HCT116 (cell line): Measurements from ENCODE around the gene ENTPD6. TPM values are rescaled to one million over a fixed set of nuclear protein-coding genes. Genes with fewer than 3 reads are reported as not detected.

Experiments used
- ATAC-seq: fragments of 200-7000 bp; cut with Tn5 transposase; 2 replicates; pipeline ENCODE4 v1.9.1; 2020; ENCODE audit warnings: mild to moderate bottlenecking, moderate library complexity
- BruUV-seq: library from RNA; stranded (reverse); fragments of 400-500 nt; replicated peaks from 2 replicates; lab custom pipeline; 2021; lab: Mats Ljungman, UMichigan
- CTCF ChIA-PET: fragments of 300-600 bp; sonication (Branson Sonifier 250); formaldehyde crosslinking; loops from one replicate; lab custom pipeline; 2021; ENCODE audit warnings: antibody characterized with exemption; lab: Charles Lee
- POLR2A ChIA-PET: fragments of 300-600, 350-600 bp; sonication (Branson Sonifier 250); formaldehyde crosslinking; loops from one replicate; lab custom pipeline; 2021; ENCODE audit warnings: antibody characterized with exemption; lab: Charles Lee
- RAD21 ChIA-PET, 2 experiments: fragments of 300-600 bp; sonication (Branson Sonifier 250); formaldehyde crosslinking; loops; one replicate each; lab custom pipeline; 2023; ENCODE audit warnings: low total read pairs in 2 of 2; ENCODE audit not compliant: uncharacterized antibody in 2 of 2, unreplicated experiment in 2 of 2, low non-redundant PET in 1 of 2; lab: Charles Lee
- DNase-seq: peaks from one replicate; pipeline ENCODE4 v3.0.0-alpha.2; 2010; ENCODE audit warnings: low read depth, low spot score
- H2AFZ ChIP-seq: fragments of 200-600 bp; shearing (Covaris generic), sonication (generic); 2 replicates; pipeline ENCODE4 v1.6.1; 2017; ENCODE audit warnings: low read depth, mixed run types, mixed read lengths, antibody characterized with exemption, low read length; ENCODE audit not compliant: poor library complexity, severe bottlenecking
- H3K27ac ChIP-seq: 2 replicates; pipeline ENCODE4 v1.5.1; 2012; ENCODE audit warnings: low read depth, low read length
- H3K27me3 ChIP-seq: fragments of 200-600 bp; sonication (generic); 2 replicates; pipeline ENCODE4 v1.6.1; 2016; ENCODE audit warnings: mixed run types, low read length, mixed read lengths; ENCODE audit not compliant: insufficient read depth
- H3K36me3 ChIP-seq, 2 experiments: fragments of 200-500 bp in 1 of 2; fragments of 200-600 bp in 1 of 2; sonication (Bioruptor generic) in 1 of 2; sonication (generic) in 1 of 2; 2 replicates each; pipeline versions ENCODE4 v1.5.1 to v1.6.1; 2014 to 2016; ENCODE audit warnings: low read length in 2 of 2, inconsistent platforms in 1 of 2, mixed read lengths in 1 of 2, mixed run types in 1 of 2; ENCODE audit not compliant: insufficient read depth in 2 of 2, control insufficient read depth in 1 of 2
- H3K4me1 ChIP-seq, 2 experiments: fragments of 200-600 bp in 1 of 2; sonication (generic) in 1 of 2; 2 replicates each; pipeline versions ENCODE4 v1.5.1 to v1.6.1; 2012 to 2017; ENCODE audit warnings: low read length in 2 of 2, inconsistent platforms in 1 of 2, mild to moderate bottlenecking in 1 of 2, mixed read lengths in 1 of 2, mixed run types in 1 of 2, moderate library complexity in 1 of 2; ENCODE audit not compliant: insufficient read depth in 2 of 2, control insufficient read depth in 1 of 2
- H3K4me2 ChIP-seq: fragments of 200-600 bp; sonication (generic); 2 replicates; pipeline ENCODE4 v1.6.1; 2017; ENCODE audit warnings: mixed run types, low read length, mixed read lengths
- H3K4me3 ChIP-seq, 2 experiments: fragments of 200-600 bp in 1 of 2; sonication (generic) in 1 of 2; replicated peaks in 1 of 2; 2 replicates each; pipeline ENCODE4 v1.5.1; 2011 to 2016; ENCODE audit warnings: low read length in 2 of 2, control low read depth in 1 of 2, low read depth in 1 of 2, mild to moderate bottlenecking in 1 of 2, mixed read lengths in 1 of 2, mixed run types in 1 of 2
- H3K79me2 ChIP-seq: fragments of 200-600 bp; sonication (generic); 2 replicates; pipeline ENCODE4 v1.6.1; 2017; ENCODE audit warnings: mild to moderate bottlenecking, mixed run types, low read length, moderate library complexity, mixed read lengths; ENCODE audit not compliant: insufficient read depth
- H3K9ac ChIP-seq: fragments of 200-600 bp; sonication (generic); 2 replicates; pipeline ENCODE4 v1.6.1; 2016; ENCODE audit warnings: low read length, mixed read lengths
- H3K9me2 ChIP-seq: fragments of 200-600 bp; sonication (generic), shearing (Covaris generic); 2 replicates; pipeline ENCODE4 v1.6.1; 2017; ENCODE audit warnings: mixed run types, mild to moderate bottlenecking, moderate library complexity; ENCODE audit not compliant: insufficient read depth
- H3K9me3 ChIP-seq, 2 experiments: fragments of 200-500 bp in 1 of 2; fragments of 200-600 bp in 1 of 2; sonication (Bioruptor generic) in 1 of 2; sonication (generic) in 1 of 2; 2 replicates each; pipeline ENCODE4 v1.6.1; 2014 to 2017; ENCODE audit warnings: low read length in 2 of 2, mixed read lengths in 2 of 2, inconsistent platforms in 1 of 2, low read depth in 1 of 2, mild to moderate bottlenecking in 1 of 2, mixed run types in 1 of 2, moderate library complexity in 1 of 2; ENCODE audit not compliant: control insufficient read depth in 1 of 2, insufficient read depth in 1 of 2
- H4K20me1 ChIP-seq: fragments of 200-600 bp; sonication (generic), shearing (Covaris generic); 2 replicates; pipeline ENCODE4 v1.6.1; 2017; ENCODE audit warnings: mixed run types, mild to moderate bottlenecking, moderate library complexity; ENCODE audit not compliant: insufficient read depth
- ATF3 ChIP-seq: IDR thresholded peaks from 2 replicates; pipeline ENCODE4 v1.6.1; 2012
- CEBPB ChIP-seq: IDR thresholded peaks from 2 replicates; pipeline ENCODE4 v1.6.1; 2012; ENCODE audit warnings: low read depth
- CTCF ChIP-seq, 3 experiments: fragments of 200-600 bp in 1 of 3; sonication (generic) in 1 of 3; IDR thresholded peaks in 2 of 3; conservative IDR thresholded peaks in 1 of 3; 2 replicates each; pipeline ENCODE4 v1.5.1; 2012 to 2017; ENCODE audit warnings: low read depth in 2 of 3, low read length in 2 of 3, antibody characterized with exemption in 1 of 3, borderline replicate concordance in 1 of 3, control low read depth in 1 of 3, mild to moderate bottlenecking in 1 of 3, mixed read lengths in 1 of 3, mixed run types in 1 of 3, moderate library complexity in 1 of 3; ENCODE audit not compliant: insufficient read depth in 1 of 3
- EGR1 ChIP-seq: IDR thresholded peaks from 2 replicates; pipeline ENCODE4 v1.6.1; 2012; ENCODE audit warnings: low read depth
- ELF1 ChIP-seq: IDR thresholded peaks from 2 replicates; pipeline ENCODE4 v1.6.1; 2012; ENCODE audit warnings: low read depth, borderline replicate concordance
- EZH2 ChIP-seq: fragments of 200-600 bp; sonication (generic); IDR thresholded peaks from 2 replicates; pipeline ENCODE4 v1.6.1; 2017; ENCODE audit warnings: antibody characterized with exemption, mixed run types
- EZH2phosphoT487 ChIP-seq: fragments of 200-600 bp; IDR thresholded peaks from 2 replicates; pipeline ENCODE4 v1.6.1; 2018; ENCODE audit warnings: antibody characterized with exemption, borderline replicate concordance
- FOSL1 ChIP-seq: IDR thresholded peaks from 2 replicates; pipeline ENCODE4 v1.6.1; 2012; ENCODE audit warnings: low read depth
- JUND ChIP-seq: IDR thresholded peaks from 2 replicates; pipeline ENCODE4 v1.6.1; 2012
- MAX ChIP-seq: IDR thresholded peaks from 2 replicates; pipeline ENCODE4 v1.6.1; 2012
- POLR2A ChIP-seq: IDR thresholded peaks from 2 replicates; pipeline ENCODE4 v1.7.0; 2011; ENCODE audit warnings: borderline replicate concordance; ENCODE audit not compliant: insufficient read depth, insufficient read length; ENCODE audit errors: extremely low read depth
- POLR2AphosphoS5 ChIP-seq: IDR thresholded peaks from 2 replicates; pipeline ENCODE4 v1.6.1; 2011; ENCODE audit warnings: mild to moderate bottlenecking, low read depth, low read length, moderate library complexity
- RAD21 ChIP-seq: IDR thresholded peaks from 2 replicates; pipeline ENCODE4 v1.6.1; 2012; ENCODE audit warnings: low read depth, mild to moderate bottlenecking
- SIN3A ChIP-seq: IDR thresholded peaks from 2 replicates; pipeline ENCODE4 v1.6.1; 2012; ENCODE audit warnings: low read depth
- SRF ChIP-seq: IDR thresholded peaks from 2 replicates; pipeline ENCODE4 v1.6.1; 2012; ENCODE audit warnings: low read depth
- YY1 ChIP-seq: IDR thresholded peaks from 2 replicates; pipeline ENCODE4 v1.6.1; 2011; ENCODE audit warnings: low read length, low read depth, moderate library complexity, mild to moderate bottlenecking; ENCODE audit not compliant: insufficient replicate concordance; ENCODE audit errors: extremely low read depth
- ZFX ChIP-seq: fragments of 450-650 bp; IDR thresholded peaks from 2 replicates; pipeline ENCODE4 v1.6.1; 2017
- ZNF274 ChIP-seq: fragments of 200-500 bp; sonication (Bioruptor generic); IDR thresholded peaks from 2 replicates; pipeline ENCODE4 v1.6.1; 2014; ENCODE audit warnings: mild to moderate bottlenecking, low read depth, low read length, inconsistent platforms
- intact Hi-C: fragments of 100-400 bp; cut with micrococcal nuclease; formaldehyde crosslinking; loops from 2 replicates; pipeline ENCODE4 v1.10.0; 2022
- total RNA-seq: library from RNA; stranded (reverse); gene quantifications from one replicate; pipeline ENCODE4 v1.2.1, GENCODE V29; 2021; ENCODE audit not compliant: unreplicated experiment
- TF ChIP-seq, protein P1 (sequence below): IDR thresholded peaks from 2 replicates; pipeline ENCODE4 v1.6.1; 2012; ENCODE audit warnings: low read depth

ENTPD6 gene
- total RNA-seq, 1 experiment from 2014 or later: 89.2 TPM

DNA sequence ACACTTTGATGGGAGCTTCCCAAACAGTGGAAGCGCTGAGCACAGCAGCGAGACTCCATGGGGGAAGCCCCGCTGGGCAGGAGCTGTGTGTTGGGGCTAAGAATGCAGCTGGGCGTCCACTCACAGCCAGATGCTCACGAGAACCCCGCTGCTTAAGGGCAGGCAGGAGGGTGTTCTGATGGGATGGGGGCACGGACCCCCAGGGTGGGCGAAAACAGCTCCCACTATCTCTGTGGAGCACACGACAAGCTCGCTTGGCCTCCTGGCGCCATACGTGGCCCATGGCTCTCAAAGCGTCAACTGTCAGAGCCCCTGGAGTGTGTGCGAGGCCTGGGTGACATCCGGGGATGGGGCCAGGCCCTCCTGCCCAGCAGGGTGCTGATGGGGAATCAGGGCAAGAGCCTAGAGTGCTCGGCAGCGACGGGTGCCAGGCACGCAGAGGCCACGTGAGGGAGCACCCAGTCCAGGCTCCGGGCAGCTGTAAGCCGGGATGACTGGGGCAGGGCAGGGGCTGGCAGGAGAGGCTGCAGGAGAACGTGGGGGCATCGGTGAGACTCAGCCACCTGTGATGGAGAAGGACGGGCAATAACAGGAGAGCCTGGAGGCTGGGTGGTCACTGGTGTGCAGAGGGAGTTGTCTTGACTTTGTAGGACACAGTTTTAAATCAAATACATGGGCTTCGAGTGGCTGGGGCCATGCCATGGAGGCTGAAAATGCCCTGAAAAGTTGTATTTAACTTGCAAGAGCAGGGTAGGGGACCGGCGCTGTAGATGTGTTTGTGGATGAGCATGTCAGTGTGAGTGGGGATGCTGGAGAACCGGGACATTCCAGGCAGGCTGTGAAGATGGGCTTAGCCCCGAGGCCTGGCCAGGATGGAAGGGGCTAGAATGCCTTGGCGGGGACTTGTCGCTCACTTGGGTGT lies 79.6 kb downstream of the ENTPD6 start:
- H3K4me3 ChIP-seq: no peak overlapping the region
- H3K36me3 ChIP-seq: peaks cover 0 to 2% of the 10 kb centered on the region in 2 experiments; a peak in 2 of 4 replicates
- ChIA-PET RAD21 (no interaction called here), CTCF (no interaction called here), POLR2A (no interaction called here)
- no peak overlapping the region for H3K27ac ChIP-seq
- H3K27me3 ChIP-seq: no peaks in the 10 kb centered on the region
- no TSS peak for BruUV-seq
- no peak for TF ChIP-seq EGR1
- TF ChIP-seq RAD21: no peak
- no peak for TF ChIP-seq SRF
- no peak for TF ChIP-seq SIN3A
- TF ChIP-seq ZNF274: no peak
- no peak for TF ChIP-seq CTCF (IDR thresholded peaks at IDR 0.05 in 2 of 3, conservative IDR thresholded peaks at IDR 0.05 in 1 of 3; ENCODE audit: borderline replicate concordance in 1 of 3, insufficient read depth in 1 of 3, low read depth in 2 of 3, low read length in 2 of 3)
- TF ChIP-seq ATF3: no peak
- TF ChIP-seq, protein P1, sequence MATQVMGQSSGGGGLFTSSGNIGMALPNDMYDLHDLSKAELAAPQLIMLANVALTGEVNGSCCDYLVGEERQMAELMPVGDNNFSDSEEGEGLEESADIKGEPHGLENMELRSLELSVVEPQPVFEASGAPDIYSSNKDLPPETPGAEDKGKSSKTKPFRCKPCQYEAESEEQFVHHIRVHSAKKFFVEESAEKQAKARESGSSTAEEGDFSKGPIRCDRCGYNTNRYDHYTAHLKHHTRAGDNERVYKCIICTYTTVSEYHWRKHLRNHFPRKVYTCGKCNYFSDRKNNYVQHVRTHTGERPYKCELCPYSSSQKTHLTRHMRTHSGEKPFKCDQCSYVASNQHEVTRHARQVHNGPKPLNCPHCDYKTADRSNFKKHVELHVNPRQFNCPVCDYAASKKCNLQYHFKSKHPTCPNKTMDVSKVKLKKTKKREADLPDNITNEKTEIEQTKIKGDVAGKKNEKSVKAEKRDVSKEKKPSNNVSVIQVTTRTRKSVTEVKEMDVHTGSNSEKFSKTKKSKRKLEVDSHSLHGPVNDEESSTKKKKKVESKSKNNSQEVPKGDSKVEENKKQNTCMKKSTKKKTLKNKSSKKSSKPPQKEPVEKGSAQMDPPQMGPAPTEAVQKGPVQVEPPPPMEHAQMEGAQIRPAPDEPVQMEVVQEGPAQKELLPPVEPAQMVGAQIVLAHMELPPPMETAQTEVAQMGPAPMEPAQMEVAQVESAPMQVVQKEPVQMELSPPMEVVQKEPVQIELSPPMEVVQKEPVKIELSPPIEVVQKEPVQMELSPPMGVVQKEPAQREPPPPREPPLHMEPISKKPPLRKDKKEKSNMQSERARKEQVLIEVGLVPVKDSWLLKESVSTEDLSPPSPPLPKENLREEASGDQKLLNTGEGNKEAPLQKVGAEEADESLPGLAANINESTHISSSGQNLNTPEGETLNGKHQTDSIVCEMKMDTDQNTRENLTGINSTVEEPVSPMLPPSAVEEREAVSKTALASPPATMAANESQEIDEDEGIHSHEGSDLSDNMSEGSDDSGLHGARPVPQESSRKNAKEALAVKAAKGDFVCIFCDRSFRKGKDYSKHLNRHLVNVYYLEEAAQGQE: no peak
- TF ChIP-seq CEBPB: no peak
- TF ChIP-seq FOSL1: no peak
- TF ChIP-seq POLR2A: no peak
- TF ChIP-seq JUND: no peak
- TF ChIP-seq MAX: no peak
- TF ChIP-seq EZH2phosphoT487: no peak
- no peak for TF ChIP-seq ELF1
- no peak for TF ChIP-seq EZH2
- no peak for TF ChIP-seq ZFX
- no peak for TF ChIP-seq POLR2AphosphoS5
- TF ChIP-seq YY1: no peak
- intact Hi-C loops: no loop called here
- no peaks in the 10 kb centered on the region for H3K79me2 ChIP-seq
- no peaks in the 10 kb centered on the region for H3K9me2 ChIP-seq
- H3K9me3 ChIP-seq: no peaks in the 10 kb centered on the region
- no peaks in the 10 kb centered on the region for H4K20me1 ChIP-seq
- no peak overlapping the region for H3K9ac ChIP-seq
- no peaks in the 10 kb centered on the region for H3K4me1 ChIP-seq
- no peak for ATAC-seq
- no peak overlapping the region for H3K4me2 ChIP-seq
- no peak overlapping the region for H2AFZ ChIP-seq
- no peak for DNase-seq
